Muscle layer of colon (tissue), 2 donors: ENCODE data around the gene PON3.

Experiments
- H3K27ac ChIP-seq: one replicate; pipeline ENCODE4 v1.7.0; 2013; ENCODE audit warnings: low read depth, mild to moderate bottlenecking, low read length, moderate library complexity
- H3K27me3 ChIP-seq, 2 donors: one replicate each; pipeline ENCODE4 v1.7.0; 2013; ENCODE audit warnings: low read length in 2 of 2, mild to moderate bottlenecking in 2 of 2; ENCODE audit not compliant: insufficient read depth in 2 of 2, control insufficient read depth in 1 of 2
- H3K36me3 ChIP-seq: one replicate; pipeline ENCODE4 v1.7.0; 2013; ENCODE audit warnings: mild to moderate bottlenecking, low read length; ENCODE audit not compliant: insufficient read depth
- H3K4me1 ChIP-seq: one replicate; pipeline ENCODE4 v1.7.0; 2013; ENCODE audit warnings: mild to moderate bottlenecking, low read length; ENCODE audit not compliant: insufficient read depth
- H3K4me3 ChIP-seq, 2 donors: one replicate each; pipeline ENCODE4 v1.7.0; 2013; ENCODE audit warnings: low read length in 2 of 2, low read depth in 1 of 2, mild to moderate bottlenecking in 1 of 2, moderate library complexity in 1 of 2
- H3K9ac ChIP-seq: one replicate; pipeline ENCODE4 v1.7.0; 2013; ENCODE audit warnings: low read length
- H3K9me3 ChIP-seq: one replicate; pipeline ENCODE4 v1.7.0; 2013; ENCODE audit warnings: mild to moderate bottlenecking, low read length
- donor health status: abdominal sarcoma.
- donor health status: Adenocarcinoma of cecum.

PON3 gene

GRCh38 chr7:95430864-95431263 is 34.7 kb upstream of the PON3 start:
- Histone ChIP-seq H3K36me3 (no peaks in the 10 kb centered on the region), H3K9ac (no peak overlapping the region), H3K4me3 (no peak overlapping the region), H3K9me3 (no peaks in the 10 kb centered on the region), H3K4me1 (peaks cover 5% of the 10 kb centered on the region), H3K27me3 (no peaks in the 10 kb centered on the region), H3K27ac (no peak overlapping the region)

- Histone ChIP-seq H3K9ac (no peak overlapping the region), H3K36me3 (no peaks in the 10 kb centered on the region), H3K4me1 (peaks cover 9% of the 10 kb centered on the region), H3K27me3 (no peaks in the 10 kb centered on the region), H3K27ac (no peak overlapping the region), H3K4me3 (no peak overlapping the region), H3K9me3 (no peaks in the 10 kb centered on the region)
Measured at GRCh38 chr7:95429241-95429990, 33.2 kb upstream of the PON3 start.

GRCh38 chr7:95427914-95428516 is 31.8 kb upstream of the PON3 start:
- Histone ChIP-seq H3K27ac (no peak overlapping the region), H3K9me3 (no peaks in the 10 kb centered on the region), H3K9ac (no peak overlapping the region), H3K36me3 (peaks cover 5% of the 10 kb centered on the region), H3K27me3 (no peaks in the 10 kb centered on the region), H3K4me1 (peaks cover 4% of the 10 kb centered on the region), H3K4me3 (no peak overlapping the region)

GRCh38 chr7:95427166-95427565 is 31.0 kb upstream of the PON3 start:
- no peak overlapping the region for H3K9ac ChIP-seq
- H3K4me1 ChIP-seq: peaks cover 4% of the 10 kb centered on the region

GRCh38 chr7:95425694-95426093 is 29.5 kb upstream of the PON3 start:
- Histone ChIP-seq H3K36me3 (peaks cover 5% of the 10 kb centered on the region), H3K9me3 (no peaks in the 10 kb centered on the region), H3K4me1 (peaks cover 4% of the 10 kb centered on the region), H3K27me3 (no peaks in the 10 kb centered on the region), H3K27ac (no peak overlapping the region), H3K9ac (no peak overlapping the region), H3K4me3 (no peak overlapping the region)

More at GRCh38 chr7:95427166-95427565, 31.0 kb upstream of the PON3 start:
- H3K27me3 ChIP-seq: no peaks in the 10 kb centered on the region
- peaks cover 5% of the 10 kb centered on the region for H3K36me3 ChIP-seq
- no peak overlapping the region for H3K27ac ChIP-seq
- H3K4me3 ChIP-seq: no peak overlapping the region
- H3K9me3 ChIP-seq: no peaks in the 10 kb centered on the region

- H3K36me3 ChIP-seq: peaks cover 5% of the 10 kb centered on the region
- no peaks in the 10 kb centered on the region for H3K9me3 ChIP-seq
- no peaks in the 10 kb centered on the region for H3K27me3 ChIP-seq
- H3K4me3 ChIP-seq: no peak overlapping the region
- H3K4me1 ChIP-seq: peaks cover 4% of the 10 kb centered on the region
- no peak overlapping the region for H3K27ac ChIP-seq
- no peak overlapping the region for H3K9ac ChIP-seq
Measured at GRCh38 chr7:95424716-95425115, 28.5 kb upstream of the PON3 start.

- Histone ChIP-seq H3K9ac (no peak overlapping the region), H3K4me3 (no peak overlapping the region), H3K4me1 (peaks cover 4% of the 10 kb centered on the region), H3K27ac (no peak overlapping the region), H3K27me3 (no peaks in the 10 kb centered on the region), H3K9me3 (no peaks in the 10 kb centered on the region), H3K36me3 (peaks cover 5% of the 10 kb centered on the region)
Measured at GRCh38 chr7:95421847-95422444, 25.8 kb upstream of the PON3 start.

- Histone ChIP-seq H3K27me3 (no peaks in the 10 kb centered on the region), H3K4me1 (peaks cover 7% of the 10 kb centered on the region), H3K36me3 (peaks cover 5% of the 10 kb centered on the region), H3K9me3 (no peaks in the 10 kb centered on the region), H3K27ac (no peak overlapping the region), H3K4me3 (no peak overlapping the region), H3K9ac (no peak overlapping the region)
Measured at GRCh38 chr7:95421000-95421846, 25.0 kb upstream of the PON3 start.

- no peaks in the 10 kb centered on the region for H3K9me3 ChIP-seq
- H3K36me3 ChIP-seq: peaks cover 11% of the 10 kb centered on the region
- H3K4me3 ChIP-seq: no peak overlapping the region
- peaks cover 4% of the 10 kb centered on the region for H3K4me1 ChIP-seq
- no peaks in the 10 kb centered on the region for H3K27me3 ChIP-seq
- H3K27ac ChIP-seq: no peak overlapping the region
- no peak overlapping the region for H3K9ac ChIP-seq
Measured at GRCh38 chr7:95412075-95412474, 15.9 kb upstream of the PON3 start.

- Histone ChIP-seq H3K4me1 (peaks cover 4% of the 10 kb centered on the region), H3K27me3 (no peaks in the 10 kb centered on the region), H3K4me3 (no peak overlapping the region), H3K9ac (no peak overlapping the region), H3K9me3 (no peaks in the 10 kb centered on the region), H3K36me3 (peaks cover 11% of the 10 kb centered on the region), H3K27ac (no peak overlapping the region)
Measured at GRCh38 chr7:95411666-95412065, 15.5 kb upstream of the PON3 start.

- H3K9ac ChIP-seq: no peak overlapping the region
- no peak overlapping the region for H3K27ac ChIP-seq
- peaks cover 11% of the 10 kb centered on the region for H3K36me3 ChIP-seq
Measured at GRCh38 chr7:95411036-95411435, 14.9 kb upstream of the PON3 start.

More at GRCh38 chr7:95411036-95411435, 14.9 kb upstream of the PON3 start:
- H3K9me3 ChIP-seq: no peaks in the 10 kb centered on the region
- no peaks in the 10 kb centered on the region for H3K4me1 ChIP-seq
- no peak overlapping the region for H3K4me3 ChIP-seq
- H3K27me3 ChIP-seq: no peaks in the 10 kb centered on the region
